ENCODE results near the gene USH2A.
A peak's percentile ranks its signal among the peaks of the same experiment; 100 is the strongest.

The USH2A gene

DNA sequence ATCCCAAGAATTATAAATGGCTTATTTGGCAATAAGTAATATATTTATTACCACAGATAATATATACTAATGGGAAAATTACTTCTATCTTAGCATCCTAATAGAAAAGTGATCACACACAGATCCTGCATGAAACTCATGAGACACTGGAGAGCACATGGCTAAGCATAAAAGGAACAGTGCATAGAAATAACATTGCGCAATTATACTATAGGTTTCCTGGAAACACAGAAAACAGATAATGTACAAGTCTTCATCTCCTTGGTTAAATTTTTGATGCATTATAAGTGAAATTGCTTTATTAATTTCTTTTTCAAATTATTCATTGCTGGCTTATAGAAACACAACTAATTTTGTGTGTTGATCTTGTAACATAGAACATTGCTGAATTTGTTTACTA lies 210.4 kb downstream of the USH2A start:
- TF ChIP-seq, protein P1, sequence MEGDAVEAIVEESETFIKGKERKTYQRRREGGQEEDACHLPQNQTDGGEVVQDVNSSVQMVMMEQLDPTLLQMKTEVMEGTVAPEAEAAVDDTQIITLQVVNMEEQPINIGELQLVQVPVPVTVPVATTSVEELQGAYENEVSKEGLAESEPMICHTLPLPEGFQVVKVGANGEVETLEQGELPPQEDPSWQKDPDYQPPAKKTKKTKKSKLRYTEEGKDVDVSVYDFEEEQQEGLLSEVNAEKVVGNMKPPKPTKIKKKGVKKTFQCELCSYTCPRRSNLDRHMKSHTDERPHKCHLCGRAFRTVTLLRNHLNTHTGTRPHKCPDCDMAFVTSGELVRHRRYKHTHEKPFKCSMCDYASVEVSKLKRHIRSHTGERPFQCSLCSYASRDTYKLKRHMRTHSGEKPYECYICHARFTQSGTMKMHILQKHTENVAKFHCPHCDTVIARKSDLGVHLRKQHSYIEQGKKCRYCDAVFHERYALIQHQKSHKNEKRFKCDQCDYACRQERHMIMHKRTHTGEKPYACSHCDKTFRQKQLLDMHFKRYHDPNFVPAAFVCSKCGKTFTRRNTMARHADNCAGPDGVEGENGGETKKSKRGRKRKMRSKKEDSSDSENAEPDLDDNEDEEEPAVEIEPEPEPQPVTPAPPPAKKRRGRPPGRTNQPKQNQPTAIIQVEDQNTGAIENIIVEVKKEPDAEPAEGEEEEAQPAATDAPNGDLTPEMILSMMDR (conservative IDR thresholded peaks at IDR 0.05; ENCODE audit: low read length), result no peak
- DNase-seq (ENCODE audit: low read depth), result no peak
- no peak overlapping the region for H3K4me3 ChIP-seq (ENCODE audit: low read length)

GRCh38 chr1:216210081-216210480 lies 213.2 kb downstream of the USH2A start:
- peak; percentile 8 for DNase-seq (ENCODE audit: low read depth)
- no peak overlapping the region for H3K4me3 ChIP-seq (ENCODE audit: low read length)
- TF ChIP-seq, protein P1 (conservative IDR thresholded peaks at IDR 0.05; ENCODE audit: low read length), result no peak

DNA sequence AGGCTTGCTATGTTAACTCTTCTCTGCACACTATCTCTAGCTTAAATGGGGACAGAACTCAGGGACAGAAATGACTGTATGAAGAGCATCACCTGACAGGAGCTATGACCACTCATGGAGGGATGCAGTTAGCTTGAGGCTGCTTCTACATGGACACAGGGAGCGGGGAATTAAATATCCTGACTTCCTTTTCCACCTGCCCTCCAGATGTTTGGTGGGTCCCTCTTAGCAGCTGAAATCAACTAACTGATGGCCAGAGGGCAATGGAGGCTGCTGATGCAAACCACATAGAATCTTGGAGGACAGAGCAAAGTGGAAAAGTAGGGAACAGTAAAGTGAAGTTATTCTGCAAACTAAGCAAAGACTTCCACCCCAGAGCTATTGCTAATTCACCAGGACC lies 214.1 kb downstream of the USH2A start:
- no peak for DNase-seq (ENCODE audit: low read depth)
- TF ChIP-seq, protein P1 (conservative IDR thresholded peaks at IDR 0.05; ENCODE audit: low read length), result no peak
- H3K4me3 ChIP-seq (ENCODE audit: low read length), result no peak overlapping the region

- TF ChIP-seq, protein P1 (conservative IDR thresholded peaks at IDR 0.05; ENCODE audit: low read length), result no peak
- no peak overlapping the region for H3K4me3 ChIP-seq (ENCODE audit: low read length)
- no peak for DNase-seq (ENCODE audit: low read depth)
Observed at GRCh38 chr1:216207154-216207553, 216.1 kb downstream of the USH2A start.

GRCh38 chr1:216205176-216205575 lies 218.1 kb downstream of the USH2A start:
- H3K4me3 ChIP-seq (ENCODE audit: low read length), result no peak overlapping the region
- DNase-seq (ENCODE audit: low read depth), result no peak
- TF ChIP-seq, protein P1 (conservative IDR thresholded peaks at IDR 0.05; ENCODE audit: low read length), result no peak

DNA sequence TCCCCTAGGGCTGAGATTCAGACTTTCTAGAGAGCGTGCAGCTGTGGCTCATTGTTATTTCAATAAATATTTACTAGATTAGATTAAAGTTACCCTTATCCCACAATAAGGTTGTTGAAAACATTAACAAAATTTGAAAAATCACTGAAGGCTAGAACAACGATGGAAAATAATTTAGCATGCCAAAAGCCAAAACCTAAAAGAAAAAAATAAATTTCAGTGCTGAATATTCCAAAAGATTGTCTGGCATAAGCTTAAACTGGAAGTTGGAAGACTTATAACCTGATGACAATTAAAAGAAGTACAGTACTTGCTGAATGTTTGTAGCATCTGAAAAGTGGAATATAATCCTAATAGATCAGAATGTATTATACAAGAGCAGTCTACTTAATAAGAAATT lies 221.3 kb downstream of the USH2A start:
- no peak overlapping the region for H3K4me3 ChIP-seq (ENCODE audit: low read length)
- no peak for DNase-seq (ENCODE audit: low read depth)
- TF ChIP-seq, protein P1 (conservative IDR thresholded peaks at IDR 0.05; ENCODE audit: low read length), result no peak

DNA sequence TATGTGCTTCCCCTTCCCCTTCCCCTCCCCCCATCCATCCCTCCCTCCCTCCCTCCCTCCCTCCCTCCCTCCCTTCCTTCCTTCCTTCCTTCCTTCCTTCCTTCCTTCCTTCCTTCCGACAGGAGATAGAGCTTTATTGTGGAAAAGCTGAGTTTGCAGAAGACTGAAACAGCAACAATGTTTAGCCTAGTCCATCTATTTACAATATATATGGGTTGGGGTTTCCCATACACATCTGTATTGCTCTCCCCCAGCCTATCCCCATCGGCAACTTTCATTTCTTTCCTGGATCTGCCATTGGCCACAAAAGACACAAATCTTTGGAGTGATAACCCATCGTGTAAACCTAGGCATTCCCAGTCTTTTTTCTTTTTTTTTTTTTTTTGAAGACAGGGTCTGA lies 222.3 kb downstream of the USH2A start:
- H3K4me3 ChIP-seq (ENCODE audit: low read length), result no peak overlapping the region
- DNase-seq (ENCODE audit: low read depth), result no peak
- TF ChIP-seq, protein P1 (conservative IDR thresholded peaks at IDR 0.05; ENCODE audit: low read length), result no peak
